GM23248 (cell line): ENCODE data around the gene FOXD4L6.
"Not testable (repeated sequence)": the region's sequence is repeated elsewhere in the genome, so short reads cannot be mapped to it uniquely, and the experiment has no call there.

Experiments used
- EZH2 ChIP-seq: fragments of 200-600 bp; sonication (generic); IDR thresholded peaks from 2 replicates; pipeline ENCODE4 v1.6.1; 2018; ENCODE audit warnings: antibody characterized with exemption, mild to moderate bottlenecking; ENCODE audit not compliant: insufficient read depth, poor library complexity, severe bottlenecking
- EZH2phosphoT487 ChIP-seq: fragments of 200-600 bp; sonication (generic); IDR thresholded peaks from 2 replicates; pipeline ENCODE4 v1.6.1; 2018; ENCODE audit warnings: antibody characterized with exemption, moderate library complexity, mild to moderate bottlenecking, low read depth; ENCODE audit not compliant: insufficient read depth

GRCh38 chr9:41098759-41099158 is 29.7 kb downstream of the FOXD4L6 start:
- TF ChIP-seq EZH2, EZH2phosphoT487: not testable (repeated sequence)
